Neuronal stem cell (in vitro differentiated cells): Measurements from ENCODE around the gene MYO5A.
A peak's percentile ranks its signal among the peaks of the same experiment; 100 is the strongest.

Experiments used
- DNase-seq: peaks from one replicate; pipeline ENCODE4 v3.0.0-alpha.2; 2013; ENCODE audit warnings: low spot score
- H2AFZ ChIP-seq: one replicate; pipeline ENCODE4 v1.6.1; 2013; ENCODE audit warnings: mild to moderate bottlenecking, low read length, inconsistent platforms
- H2AK5ac ChIP-seq: 2 replicates; pipeline ENCODE4 v1.6.1; 2013; ENCODE audit warnings: low read depth, mild to moderate bottlenecking, inconsistent platforms, low read length, moderate library complexity, mixed read lengths
- H2BK120ac ChIP-seq: 2 replicates; pipeline ENCODE4 v1.6.1; 2013; ENCODE audit warnings: low read depth, mild to moderate bottlenecking, inconsistent platforms, low read length, moderate library complexity, mixed read lengths
- H2BK12ac ChIP-seq: one replicate; pipeline ENCODE4 v1.6.1; 2013; ENCODE audit warnings: low read length, inconsistent platforms
- H2BK15ac ChIP-seq: 2 replicates; pipeline ENCODE4 v1.6.1; 2013; ENCODE audit warnings: mild to moderate bottlenecking, low read length, inconsistent platforms, mixed read lengths
- H2BK5ac ChIP-seq: one replicate; pipeline ENCODE4 v1.6.1; 2013; ENCODE audit warnings: inconsistent platforms, mild to moderate bottlenecking, low read length, moderate library complexity
- H3K14ac ChIP-seq: one replicate; pipeline ENCODE4 v1.6.1; 2013; ENCODE audit warnings: low read length, inconsistent platforms
- H3K18ac ChIP-seq: 2 replicates; pipeline ENCODE4 v1.6.1; 2013; ENCODE audit warnings: low read length, inconsistent platforms
- H3K23ac ChIP-seq: 2 replicates; pipeline ENCODE4 v1.6.1; 2013; ENCODE audit warnings: low read depth, mild to moderate bottlenecking, mixed read lengths, low read length, inconsistent platforms; ENCODE audit not compliant: poor library complexity
- H3K27ac ChIP-seq: replicated peaks from 3 replicates; pipeline ENCODE4 v1.5.1; 2013; ENCODE audit warnings: low read length, inconsistent platforms
- H3K27me3 ChIP-seq, 3 experiments: 2 replicates each; pipeline ENCODE4 v1.6.1; 2013; ENCODE audit warnings: low read length in 3 of 3, mild to moderate bottlenecking in 2 of 3, inconsistent platforms in 1 of 3, low read depth in 1 of 3, mixed read lengths in 1 of 3, moderate library complexity in 1 of 3; ENCODE audit not compliant: control insufficient read depth in 3 of 3, insufficient read depth in 3 of 3
- H3K36me3 ChIP-seq, 2 donors: replicated peaks in 1 of 2; 2 replicates each; pipeline ENCODE4 v1.6.1; 2013; ENCODE audit warnings: low read length in 2 of 2; ENCODE audit not compliant: control insufficient read depth in 2 of 2, insufficient read depth in 2 of 2
- H3K4ac ChIP-seq: 2 replicates; pipeline ENCODE4 v1.6.1; 2013; ENCODE audit warnings: inconsistent platforms, mild to moderate bottlenecking, low read length, moderate library complexity
- H3K4me1 ChIP-seq, 2 donors: 1 replicate in 1 of 2; 2 replicates in 1 of 2; pipeline ENCODE4 v1.6.1; 2013; ENCODE audit warnings: low read length in 2 of 2, low read depth in 1 of 2; ENCODE audit not compliant: control insufficient read depth in 2 of 2, insufficient read depth in 1 of 2
- H3K4me2 ChIP-seq: one replicate; pipeline ENCODE4 v1.6.1; 2013; ENCODE audit warnings: mild to moderate bottlenecking, low read length, inconsistent platforms; ENCODE audit not compliant: insufficient read depth, poor library complexity, severe bottlenecking
- H3K4me3 ChIP-seq, 2 donors: 2 replicates each; pipeline ENCODE4 v1.5.1; 2013; ENCODE audit warnings: low read length in 2 of 2, mild to moderate bottlenecking in 2 of 2, inconsistent platforms in 1 of 2, moderate library complexity in 1 of 2
- H3K79me1 ChIP-seq: one replicate; pipeline ENCODE4 v1.6.1; 2013; ENCODE audit warnings: low read depth, mild to moderate bottlenecking, inconsistent platforms, low read length, moderate library complexity
- H3K9ac ChIP-seq: one replicate; pipeline ENCODE4 v1.6.1; 2013; ENCODE audit warnings: mild to moderate bottlenecking, low read depth, low read length, inconsistent platforms; ENCODE audit not compliant: poor library complexity
- H3K9me3 ChIP-seq, 2 donors: replicated peaks in 1 of 2; 2 replicates each; pipeline versions ENCODE3 to v1.6.1; 2013; ENCODE audit warnings: low read length in 2 of 2, mild to moderate bottlenecking in 2 of 2, inconsistent platforms in 1 of 2, low read depth in 1 of 2, mixed read lengths in 1 of 2, moderate library complexity in 1 of 2; ENCODE audit not compliant: control insufficient read depth in 2 of 2, insufficient read depth in 1 of 2
- H4K8ac ChIP-seq: one replicate; pipeline ENCODE4 v1.6.1; 2013; ENCODE audit warnings: low read depth, mild to moderate bottlenecking, inconsistent platforms, low read length, moderate library complexity
- H4K91ac ChIP-seq: one replicate; pipeline ENCODE4 v1.6.1; 2013; ENCODE audit warnings: low read length, low read depth, mild to moderate bottlenecking, inconsistent platforms; ENCODE audit not compliant: poor library complexity
- WGBS, 2 donors: extraction: QIAGEN DNeasy Blood & Tissue Kit; methylation state at CpG; one replicate each; pipeline ENCODE4 v1.1.7; 2013; ENCODE audit warnings: missing lambda C conversion rate in 2 of 2, mixed read lengths in 1 of 2; ENCODE audit not compliant: insufficient read length in 2 of 2, insufficient replicate concordance in 1 of 2; ENCODE audit errors: extremely low coverage in 2 of 2; 5-methylcytosine and 5-hydroxymethylcytosine counted together
- small RNA-seq: library from polyadenylated mRNA; stranded (forward); fragments of <200 nt; extraction: miRNeasy Mini kit (QIAGEN cat#:217004); gene quantifications from one replicate; pipeline ENCODE3, GENCODE V24; 2013; ENCODE audit not compliant: insufficient read depth

The MYO5A gene

DNA sequence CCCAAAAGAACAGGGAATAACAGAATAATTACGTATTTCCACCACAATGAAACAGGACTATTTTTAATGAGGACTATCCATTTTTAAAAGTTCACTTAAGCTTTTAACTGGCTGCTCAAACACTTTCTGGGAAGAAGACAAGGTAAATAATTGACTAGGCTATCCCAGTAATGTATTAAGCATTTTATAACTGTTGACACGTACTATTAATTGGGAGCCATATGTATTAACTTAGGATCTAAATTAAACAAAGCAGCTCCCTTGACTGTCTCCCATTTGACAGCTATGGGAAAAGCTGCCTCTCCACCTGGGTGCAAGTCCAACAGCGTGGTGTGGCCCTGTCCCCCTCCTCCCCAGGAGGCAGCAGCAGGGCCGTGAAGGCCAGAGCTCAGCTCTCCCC lies 269.2 kb downstream of the MYO5A start:
- Histone ChIP-seq H2BK15ac (peak overlapping the region; percentile 32), H2BK120ac (peak overlapping the region; percentile 81), H3K79me1 (no peaks in the 10 kb centered on the region), H2AFZ (no peak overlapping the region), H3K27me3 (no peaks in the 10 kb centered on the region), H3K4me1 (peaks cover 34 to 36% of the 10 kb centered on the region in 2 donors), H2BK12ac (no peak overlapping the region), H3K18ac (peak overlapping the region; percentile 88), H3K23ac (no peak overlapping the region), H3K14ac (no peak overlapping the region), H3K9me3 (no peaks in the 10 kb centered on the region), H3K4me2 (no peak overlapping the region), H2AK5ac (peak overlapping the region; percentile 94), H2BK5ac (peak overlapping the region; percentile 91), H3K4me3 (no peak overlapping the region), H4K8ac (no peak overlapping the region), H3K27ac (no peak overlapping the region), H3K4ac (peak overlapping the region; percentile 46), H3K9ac (no peak overlapping the region), H4K91ac (no peak overlapping the region), H3K36me3 (peaks cover 6 to 7% of the 10 kb centered on the region in 2 donors)
- DNase-seq: no peak
- WGBS, 2 donors: no CpG with 5 or more reads among the region's 4 CpGs

- peak overlapping the region; percentile 72 for H2BK15ac ChIP-seq
Measured at GRCh38 chr15:52258461-52258860, 270.2 kb downstream of the MYO5A start.

GRCh38 chr15:52257734-52258062 lies 271.0 kb downstream of the MYO5A start:
- peak overlapping the region; percentile 57 for H3K18ac ChIP-seq
- peaks cover 9 to 11% of the 10 kb centered on the region in 2 donors for H3K36me3 ChIP-seq
- H3K9ac ChIP-seq: no peak overlapping the region
- no peak overlapping the region for H2BK5ac ChIP-seq
- no peak overlapping the region for H3K4me2 ChIP-seq
- H2AFZ ChIP-seq: peak overlapping the region; percentile 79
- no CpG with 5 or more reads among the region's 5 CpGs for WGBS, 2 donors
- H3K4me3 ChIP-seq: no peak overlapping the region
- H2BK12ac ChIP-seq: no peak overlapping the region
- no peak overlapping the region for H3K14ac ChIP-seq
- no peaks in the 10 kb centered on the region for H3K27me3 ChIP-seq
- H2BK15ac ChIP-seq: no peak overlapping the region
- no peaks in the 10 kb centered on the region for H3K9me3 ChIP-seq
- H3K4ac ChIP-seq: no peak overlapping the region
- H4K8ac ChIP-seq: no peak overlapping the region
- H3K23ac ChIP-seq: no peak overlapping the region
- H3K4me1 ChIP-seq: peaks cover 30 to 31% of the 10 kb centered on the region in 2 donors
- H3K79me1 ChIP-seq: no peaks in the 10 kb centered on the region
- H2AK5ac ChIP-seq: no peak overlapping the region
- H4K91ac ChIP-seq: no peak overlapping the region
- no peak overlapping the region for H2BK120ac ChIP-seq
- peak; percentile 26 for DNase-seq
- peak overlapping the region; percentile 37 for H3K27ac ChIP-seq

More at GRCh38 chr15:52258461-52258860, 270.2 kb downstream of the MYO5A start:
- no peaks in the 10 kb centered on the region for H3K27me3 ChIP-seq
- no peak overlapping the region for H3K4ac ChIP-seq
- no peak overlapping the region for H2BK12ac ChIP-seq
- no peak overlapping the region for H3K4me2 ChIP-seq
- DNase-seq: no peak
- no peak overlapping the region for H3K23ac ChIP-seq
- no peak overlapping the region for H3K14ac ChIP-seq
- H3K4me1 ChIP-seq: peaks cover 34 to 36% of the 10 kb centered on the region in 2 donors
- H3K79me1 ChIP-seq: no peaks in the 10 kb centered on the region
- no peak overlapping the region for H3K27ac ChIP-seq
- H4K91ac ChIP-seq: no peak overlapping the region
- WGBS, 2 donors: no CpG with 5 or more reads among the region's 5 CpGs
- H3K9ac ChIP-seq: no peak overlapping the region
- H3K36me3 ChIP-seq: peaks cover 5 to 11% of the 10 kb centered on the region in 2 donors
- no peak overlapping the region for H2BK120ac ChIP-seq
- H2AFZ ChIP-seq: no peak overlapping the region
- peak overlapping the region; percentile 58 for H2BK5ac ChIP-seq
- no peak overlapping the region for H4K8ac ChIP-seq
- no peaks in the 10 kb centered on the region for H3K9me3 ChIP-seq
- peak overlapping the region; percentile 61 for H2AK5ac ChIP-seq
- H3K18ac ChIP-seq: no peak overlapping the region
- H3K4me3 ChIP-seq: no peak overlapping the region

Small RNAs within 50 kb of the gene (small RNA-seq; reads per million reads assigned to genes)
- 39.4 reads per million, percentile 91 among the genes with 10 or more reads in this experiment for gene MIR1266
